GM21360 (cell line): ENCODE data around the gene LCORL.
"Not testable (repeated sequence)": the region's sequence is repeated elsewhere in the genome, so short reads cannot be mapped to it uniquely, and the experiment has no call there.

Source experiments
- ATAC-seq: cut with Tn5 transposase; IDR thresholded peaks from one replicate; pipeline ENCODE4 v1.9.1; 2021; ENCODE audit warnings: mild to moderate bottlenecking, moderate library complexity; ENCODE audit not compliant: unreplicated experiment

LCORL gene

GRCh38 chr4:18021720-18022571, at the start of gene LCORL:
TSS of gene LCORL (minus strand) at chr4:18021755. CDS start at chr4:18021751, 4 bp downstream.
- peak; percentile 76 for ATAC-seq

DNA sequence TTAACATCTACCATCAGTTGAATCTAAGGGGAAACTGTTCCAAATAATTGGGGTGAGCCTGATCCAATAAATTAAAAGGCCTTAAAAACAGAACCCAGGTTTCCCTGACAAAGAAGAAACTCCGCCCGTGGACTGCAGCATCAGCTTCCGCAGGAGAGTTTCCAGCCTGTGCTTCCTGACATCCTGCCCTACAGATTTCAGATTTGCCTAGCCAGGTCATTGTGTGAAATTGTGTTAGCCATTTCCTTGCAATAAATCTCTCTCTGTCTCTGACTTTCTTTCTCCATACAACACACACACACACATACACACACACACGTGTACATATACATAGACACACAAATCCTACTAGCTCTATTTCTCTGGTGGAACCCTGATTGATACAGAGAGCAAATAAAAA, 48.3 kb upstream of the LCORL start:
- ATAC-seq = no peak

DNA sequence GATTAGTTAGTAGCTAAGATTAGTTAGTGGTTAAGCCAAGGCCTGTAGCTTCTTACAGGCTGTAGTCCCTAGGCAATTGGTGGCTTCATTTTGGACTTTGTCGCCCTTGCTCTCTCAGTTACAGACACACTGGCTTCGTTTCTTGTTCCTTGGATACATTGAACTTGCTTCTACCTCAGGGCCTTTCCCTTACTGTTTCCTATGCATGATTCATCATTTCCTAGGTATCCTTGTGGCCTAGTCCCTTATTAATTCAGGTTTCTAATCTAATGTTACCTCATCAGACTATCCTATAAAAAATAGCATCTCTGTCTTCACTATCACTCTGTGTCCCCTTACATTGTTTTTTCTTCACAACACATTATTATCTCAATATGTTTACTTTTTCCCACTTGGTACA, 45.5 kb upstream of the LCORL start:
- ATAC-seq = no peak

DNA sequence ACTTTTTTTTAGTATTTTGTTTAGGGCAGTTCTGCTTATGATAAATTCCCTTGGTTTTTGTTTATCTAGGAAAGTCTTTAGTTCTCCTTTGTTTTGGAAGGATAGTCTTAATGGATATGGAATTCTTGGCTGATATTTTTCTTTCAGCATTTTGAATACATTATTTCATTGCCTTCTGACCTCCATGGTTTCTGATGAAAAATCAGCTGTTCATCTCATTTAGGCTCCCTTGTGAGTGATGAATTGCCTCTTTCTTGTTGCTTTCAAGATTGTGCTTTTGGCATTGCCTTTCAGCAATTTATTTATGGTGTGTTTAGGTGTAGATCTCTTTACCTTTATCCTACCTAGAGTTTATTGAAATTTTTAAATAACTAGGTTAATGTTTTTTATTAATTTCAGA, 41.5 kb upstream of the LCORL start:
- no peak for ATAC-seq

DNA sequence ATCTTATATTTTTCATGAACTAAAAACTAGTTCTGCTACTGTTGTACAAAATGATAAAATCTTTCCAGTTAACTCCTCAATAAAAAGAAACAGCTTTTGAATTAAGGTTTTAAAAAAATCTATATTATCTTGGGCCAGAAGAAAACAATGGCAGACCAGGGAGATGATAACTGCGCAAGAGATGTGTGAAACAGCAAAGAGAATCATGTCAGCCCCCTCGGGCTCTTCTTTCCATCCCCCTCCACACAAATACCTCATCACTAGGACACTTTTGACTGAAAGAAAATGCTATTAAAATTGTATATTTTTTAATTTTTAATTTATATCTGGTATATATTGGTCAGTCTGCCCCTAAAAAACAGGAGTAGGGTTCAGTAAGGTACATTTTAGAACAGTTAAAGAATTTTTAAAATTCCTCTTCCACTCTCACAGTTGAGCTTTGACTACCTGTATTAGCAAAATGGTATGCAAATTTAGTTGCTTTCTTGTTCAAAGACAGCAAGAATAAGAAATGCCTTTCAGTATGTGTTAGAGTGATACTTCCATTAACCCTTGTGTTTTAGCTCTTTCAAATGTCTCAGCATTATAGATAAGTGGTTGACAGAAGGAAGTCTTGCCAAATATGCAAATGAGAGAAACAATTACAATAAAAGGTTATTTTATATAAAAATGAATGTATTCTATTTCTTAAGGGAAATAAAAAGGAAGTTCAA, 36.4 kb upstream of the LCORL start:
- peak; percentile 72 for ATAC-seq

DNA sequence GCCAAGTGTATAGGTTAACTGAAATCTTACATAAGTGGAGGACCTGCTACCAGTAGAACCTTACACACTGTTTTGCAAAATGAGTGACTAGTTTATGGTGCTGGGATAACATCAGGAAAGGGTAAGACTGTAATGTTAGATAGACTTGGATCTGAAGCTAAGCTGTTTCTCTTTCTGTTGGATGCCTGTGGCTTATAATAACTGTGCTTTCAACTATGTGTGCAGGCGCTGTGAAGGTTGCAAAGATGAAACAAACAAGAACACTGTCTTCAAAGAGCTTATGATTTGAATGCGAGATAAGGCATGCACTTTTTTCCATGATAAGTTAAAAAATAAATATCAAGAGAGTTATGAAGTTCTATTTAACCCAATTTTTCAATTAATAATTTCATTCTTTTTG, 34.5 kb upstream of the LCORL start:
- ATAC-seq = no peak

- no peak for ATAC-seq
These were observed 30.6 kb upstream of the LCORL start for GRCh38 chr4:18052158-18052557.

DNA sequence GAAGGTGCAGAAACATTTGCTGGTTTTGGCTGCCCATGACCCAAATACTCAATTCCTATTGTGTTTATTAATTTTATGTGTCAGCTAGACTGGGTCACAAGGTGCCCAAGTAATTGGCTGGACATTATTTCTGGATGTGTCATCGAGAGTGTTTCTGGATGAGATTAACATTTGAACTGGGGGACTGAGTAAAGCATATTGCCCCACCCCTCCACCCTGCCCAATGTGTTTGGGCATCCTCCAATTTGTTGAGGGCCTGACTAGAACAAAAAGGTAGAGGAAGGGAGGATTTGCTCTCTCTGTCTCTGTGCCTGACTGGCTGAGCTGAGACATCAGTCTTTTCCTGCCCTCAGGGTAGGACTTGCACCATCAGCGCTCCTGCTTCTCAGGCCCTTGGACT, 29.7 kb upstream of the LCORL start:
- ATAC-seq = no peak

DNA sequence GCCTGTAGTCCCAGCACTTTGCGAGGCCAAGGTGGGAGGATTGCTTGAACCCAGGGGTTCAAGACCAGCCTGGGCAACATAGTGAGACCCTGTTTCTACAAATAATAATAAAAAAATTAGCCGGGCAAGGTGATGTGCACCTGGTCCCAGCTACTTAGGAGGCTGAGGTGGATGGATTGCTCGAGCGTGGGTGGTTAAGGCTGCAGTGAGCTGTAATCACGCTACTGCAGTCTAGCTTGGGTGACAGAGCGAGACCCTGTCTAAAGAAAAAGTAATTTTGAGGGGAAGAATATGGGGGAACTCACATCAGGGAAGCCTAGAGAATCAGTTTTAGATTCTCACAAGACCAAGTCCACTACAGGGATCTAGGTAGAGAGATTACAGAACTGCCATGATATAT, 28.9 kb upstream of the LCORL start:
- peak; percentile 82 for ATAC-seq

DNA sequence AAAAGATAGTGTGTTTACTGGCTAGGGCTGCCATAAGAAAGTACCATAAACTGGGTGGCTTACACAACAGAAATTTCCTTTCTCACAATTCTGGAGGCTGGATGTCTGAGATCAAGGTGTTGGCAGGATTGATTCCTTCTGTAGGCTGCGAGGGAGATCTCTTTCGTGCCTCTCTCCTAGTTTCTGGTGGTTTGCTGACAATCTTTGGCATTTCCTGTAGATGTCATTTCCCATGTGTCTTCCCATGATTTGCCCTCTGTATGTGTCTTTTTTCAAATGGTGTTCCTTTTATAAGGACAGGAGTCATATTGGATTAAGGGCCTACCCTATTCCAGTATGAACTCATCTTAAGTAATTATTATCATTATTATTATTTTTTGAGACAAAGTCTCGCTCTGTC, 27.9 kb upstream of the LCORL start:
- no peak for ATAC-seq

GRCh38 chr4:18042754-18043153, 21.2 kb upstream of the LCORL start:
- ATAC-seq = no peak

DNA sequence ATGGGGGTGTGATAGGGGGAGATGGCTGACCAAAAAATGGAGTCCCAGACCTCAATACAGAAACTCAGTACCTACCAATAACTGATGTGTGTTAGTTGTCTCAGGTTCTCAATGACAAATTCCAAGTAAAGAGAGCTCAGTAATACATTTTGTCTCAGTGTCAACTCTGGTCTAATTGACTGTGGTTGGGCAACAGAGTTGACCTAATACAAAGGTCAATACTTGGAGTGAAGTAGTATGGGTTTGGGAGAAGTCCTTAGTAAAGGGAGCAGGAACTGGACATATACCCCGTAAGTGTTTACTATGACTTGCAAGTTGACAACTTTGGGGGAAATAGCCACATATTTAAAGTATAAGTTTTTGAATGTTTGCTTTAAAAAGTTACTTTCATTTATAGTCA, 20.5 kb upstream of the LCORL start:
- no peak for ATAC-seq

GRCh38 chr4:18041114-18041513, 19.6 kb upstream of the LCORL start:
- no peak for ATAC-seq

DNA sequence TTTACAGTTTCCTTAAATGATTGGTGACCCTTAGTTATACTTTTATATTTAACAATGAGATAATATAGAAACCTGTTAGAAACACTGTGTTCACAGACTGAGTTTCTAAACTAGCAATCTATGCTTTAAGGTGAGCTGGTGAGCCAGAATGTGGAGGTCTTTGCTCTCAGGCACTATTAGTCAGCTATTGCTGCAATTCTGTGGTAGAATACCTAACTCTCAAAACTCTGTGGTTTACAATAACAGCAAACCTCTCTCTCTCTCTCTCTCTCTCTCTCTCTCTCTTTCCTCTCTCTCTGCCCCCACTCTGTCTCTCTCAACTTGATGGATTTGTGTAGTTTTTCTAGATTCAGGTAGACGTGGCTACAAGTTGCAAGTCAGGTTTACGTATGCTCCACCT, 17.6 kb upstream of the LCORL start:
- ATAC-seq = no peak

DNA sequence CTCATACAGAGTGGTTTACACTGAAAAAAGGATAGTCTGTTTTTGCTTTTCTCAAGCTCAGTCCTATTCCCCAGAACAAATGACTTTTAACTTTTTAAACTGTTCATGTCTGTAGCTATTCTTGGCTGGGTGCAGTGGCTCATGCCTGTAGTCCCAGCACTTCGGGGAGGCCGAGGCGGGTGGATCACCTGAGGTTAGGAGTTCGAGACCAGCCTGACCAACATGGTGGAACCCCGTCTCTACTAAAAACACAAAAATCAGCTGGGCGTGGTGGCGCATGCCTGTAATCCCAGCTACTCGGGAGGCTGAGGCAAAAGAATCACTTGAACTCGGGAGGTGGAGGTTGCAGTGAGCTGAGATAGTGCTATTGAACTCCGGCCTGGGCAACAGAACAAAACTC, 14.8 kb upstream of the LCORL start:
- ATAC-seq = not testable (repeated sequence)

GRCh38 chr4:18034099-18034498, 12.5 kb upstream of the LCORL start:
- no peak for ATAC-seq

DNA sequence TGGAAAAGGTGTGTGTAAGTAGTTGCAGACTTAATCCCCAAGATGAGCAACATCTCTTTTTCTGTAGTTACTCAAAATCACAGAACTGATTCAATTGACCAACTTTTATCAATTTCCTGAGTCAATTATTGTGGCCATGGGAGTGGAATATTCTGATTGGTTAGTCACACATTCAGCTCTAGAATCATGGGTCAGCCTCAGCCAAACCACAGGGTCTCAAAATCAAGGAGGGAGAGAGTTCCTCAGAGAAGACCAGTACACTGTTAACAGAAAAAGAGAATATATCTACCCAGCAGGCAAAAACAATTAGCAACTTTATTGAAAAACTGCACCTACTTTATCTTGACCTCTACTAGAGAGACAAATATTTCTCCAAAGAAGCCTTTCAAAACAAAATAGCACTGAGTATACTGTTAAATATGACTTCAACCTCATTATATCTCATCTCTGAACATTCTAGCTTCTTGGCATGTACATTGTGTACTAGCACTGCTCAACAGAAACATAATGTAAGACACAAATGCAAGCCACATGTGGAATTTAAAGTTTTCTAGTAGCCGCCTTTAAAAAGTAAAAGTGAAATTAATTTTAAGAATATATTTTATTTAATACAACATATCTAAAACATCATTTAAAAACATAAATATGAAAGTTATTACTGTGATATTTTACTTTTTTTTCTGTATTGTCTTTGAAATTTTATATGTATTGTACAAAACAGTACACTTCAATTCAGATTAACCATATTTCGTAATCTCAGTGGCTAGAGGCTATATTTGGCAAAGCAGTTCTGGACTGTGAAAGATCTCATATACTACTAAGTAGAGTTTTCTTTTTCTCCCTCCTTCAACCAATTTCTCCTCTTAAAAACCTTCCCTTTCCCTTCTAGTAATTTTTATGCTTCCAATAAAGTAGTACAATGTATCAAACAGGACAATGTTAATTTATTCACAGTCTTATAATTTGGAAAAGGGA, 11.8 kb upstream of the LCORL start:
- no peak for ATAC-seq

- no peak for ATAC-seq
These were observed 3.7 kb upstream of the LCORL start for GRCh38 chr4:18025288-18025687.

DNA sequence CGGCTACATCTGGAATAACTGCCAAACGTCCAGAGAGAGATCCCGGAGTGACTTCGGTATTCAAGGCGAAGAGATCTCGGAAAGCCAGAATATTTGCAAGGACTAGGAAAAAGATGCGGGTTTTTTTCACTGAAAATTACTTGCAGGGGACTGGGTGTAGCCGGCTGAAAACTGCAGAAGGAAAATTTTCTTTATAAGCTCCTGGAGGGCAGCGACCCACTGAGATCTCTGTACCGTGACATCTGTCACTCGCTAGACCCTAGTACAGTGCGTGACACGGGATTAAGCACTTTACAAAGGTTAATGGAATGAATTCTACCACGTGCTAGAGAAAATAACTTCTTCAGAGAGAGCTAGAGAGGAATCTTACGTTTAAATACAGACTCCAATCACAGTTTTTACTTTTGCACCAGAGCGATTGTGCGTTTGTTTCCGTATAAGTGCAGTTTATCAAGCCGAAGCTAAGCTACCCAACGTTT, 1.1 kb upstream of the LCORL start:
- no peak for ATAC-seq

DNA sequence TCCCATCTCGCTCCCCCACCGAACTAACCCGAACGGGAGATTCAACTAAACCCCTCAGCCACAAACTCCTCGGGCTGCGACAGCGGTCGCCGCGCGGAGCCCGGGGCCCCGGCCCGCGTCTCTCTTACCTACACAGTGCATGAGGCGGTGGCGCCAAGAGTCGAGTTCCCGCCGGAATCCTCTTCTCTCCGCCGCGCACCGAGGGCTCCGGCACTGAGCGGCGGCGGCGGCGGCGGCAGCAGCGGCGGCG, 160 bp downstream of the LCORL start:
- peak; percentile 8 for ATAC-seq
